Femur (tissue), 1 donor: ENCODE results near the gene HS1BP3.

Experiments
- DNase-seq: peaks from one replicate; pipeline ENCODE4 v3.0.0-alpha.2; 2017

Gene HS1BP3

DNA sequence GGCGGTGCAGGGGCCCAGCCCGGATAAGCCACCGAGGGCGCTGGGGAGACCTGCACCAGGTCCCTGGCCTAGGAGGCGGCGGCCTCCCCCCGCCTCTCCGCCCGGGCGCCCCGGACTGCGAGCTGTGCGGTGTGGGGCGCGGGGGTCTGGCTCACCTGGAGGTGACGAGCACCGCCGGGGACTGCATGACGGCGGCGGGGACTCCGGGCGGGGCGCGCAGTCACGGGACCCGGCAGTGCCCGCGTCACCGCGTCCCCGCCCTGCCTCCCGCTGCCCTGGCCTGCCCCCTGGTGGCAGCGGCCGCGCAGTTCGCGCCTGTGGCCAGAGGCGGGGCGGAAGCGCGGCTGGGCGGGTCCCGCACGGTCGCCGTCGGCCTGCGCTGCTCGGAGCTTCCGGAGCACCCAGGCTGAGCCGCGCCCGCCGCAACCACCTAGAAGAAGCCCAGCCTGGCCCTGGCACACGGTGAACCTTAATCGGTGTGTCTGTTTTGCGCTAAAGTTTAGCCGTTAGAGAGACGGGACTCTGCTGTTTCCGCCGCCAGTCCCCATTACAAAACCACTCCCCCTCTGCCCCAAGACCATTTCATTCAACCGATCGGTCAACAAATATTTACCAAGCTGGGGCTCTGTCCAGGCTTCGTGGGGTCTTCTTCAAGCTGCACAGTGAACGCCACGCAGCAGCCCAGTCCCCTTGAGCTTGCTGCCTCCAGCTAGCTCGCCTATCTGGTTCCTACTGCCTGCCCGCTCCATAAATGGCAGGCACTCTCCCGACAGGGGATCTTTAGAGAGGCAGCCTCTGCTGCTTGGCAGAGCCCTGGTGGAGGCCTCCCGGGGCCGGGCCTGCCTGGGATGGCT, at the start of gene HS1BP3:
HS1BP3 (minus strand) TSS at position 222 of the 854 bp plus-strand sequence; CDS start at position 187, 35 bp downstream.
- peak; percentile 91 for DNase-seq

DNA sequence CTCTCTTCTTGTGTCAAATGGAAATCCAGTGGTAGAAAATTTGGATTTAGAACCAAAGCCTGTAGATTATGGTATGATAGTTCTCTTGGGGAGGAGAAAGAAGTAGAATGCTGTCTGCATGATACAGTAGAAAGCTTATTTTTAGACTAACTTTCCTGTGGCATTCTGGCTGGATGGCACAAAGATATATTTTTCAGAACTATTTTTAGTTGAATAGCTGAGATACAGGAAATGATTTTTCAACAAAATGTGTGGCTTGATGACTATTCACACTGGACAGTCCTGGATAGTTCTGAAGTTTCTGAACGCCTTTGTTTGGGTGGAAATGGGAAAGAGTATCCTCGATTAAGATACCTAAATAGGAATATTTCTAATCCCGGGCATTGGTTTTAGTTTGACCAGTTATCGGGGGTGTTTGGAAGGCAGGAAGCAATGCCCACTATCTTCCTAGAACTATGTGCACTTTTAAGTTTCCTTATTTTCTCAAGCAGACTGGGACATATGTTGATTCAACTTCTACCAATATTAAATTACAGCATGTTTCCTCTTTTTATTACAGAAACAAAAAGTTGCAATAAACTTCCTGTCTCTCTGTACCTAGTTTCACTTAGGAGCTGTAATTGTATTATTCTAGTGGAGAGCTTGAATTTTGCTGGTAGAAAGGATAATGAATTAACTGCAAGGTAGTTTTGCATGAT, 48.2 kb upstream of the HS1BP3 start:
- DNase-seq = no peak

GRCh38 chr2:20697322-20697934, 46.5 kb upstream of the HS1BP3 start:
- DNase-seq = no peak

DNA sequence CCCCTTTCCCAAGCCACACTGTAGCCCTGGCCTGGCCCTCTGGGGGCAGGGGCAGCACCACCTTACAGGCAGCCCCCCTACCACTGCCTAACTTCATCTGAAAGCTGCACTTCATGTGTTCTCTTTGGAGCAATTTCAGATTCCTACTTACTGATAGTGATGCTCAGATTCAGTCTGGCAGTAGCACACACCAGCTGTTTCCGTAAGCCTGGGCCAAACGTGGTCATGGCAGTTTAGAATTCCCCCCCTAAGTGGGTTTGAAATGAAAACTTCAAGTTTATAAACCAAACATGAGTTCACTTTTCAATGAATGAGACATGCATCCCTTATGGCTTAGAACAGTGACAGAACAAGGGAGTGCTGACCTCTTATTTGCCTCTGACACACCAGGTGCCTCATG, 45.5 kb upstream of the HS1BP3 start:
- DNase-seq = no peak

- no peak for DNase-seq
These were observed 42.4 kb upstream of the HS1BP3 start for GRCh38 chr2:20693317-20693716.

DNA sequence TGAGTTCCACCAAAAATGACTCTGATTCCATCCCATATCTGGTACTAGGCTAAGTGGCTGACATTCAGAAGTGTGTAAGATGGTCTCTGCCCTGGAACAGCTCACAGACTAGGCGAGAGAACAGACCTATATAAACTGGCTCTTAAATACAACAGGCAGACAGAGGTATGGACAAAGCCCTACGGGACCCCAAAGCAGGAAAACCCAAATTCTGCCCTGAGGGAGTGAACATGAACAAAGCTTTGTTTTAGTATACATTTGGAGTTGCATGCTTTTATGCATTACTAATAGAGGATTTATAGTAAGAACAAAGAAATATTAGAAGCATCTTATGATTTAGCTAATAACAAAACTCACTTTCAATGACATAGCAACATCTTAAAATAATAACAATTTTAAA, 41.2 kb upstream of the HS1BP3 start:
- no peak for DNase-seq

- DNase-seq = no peak
These were observed 40.3 kb upstream of the HS1BP3 start for GRCh38 chr2:20691076-20691734.

DNA sequence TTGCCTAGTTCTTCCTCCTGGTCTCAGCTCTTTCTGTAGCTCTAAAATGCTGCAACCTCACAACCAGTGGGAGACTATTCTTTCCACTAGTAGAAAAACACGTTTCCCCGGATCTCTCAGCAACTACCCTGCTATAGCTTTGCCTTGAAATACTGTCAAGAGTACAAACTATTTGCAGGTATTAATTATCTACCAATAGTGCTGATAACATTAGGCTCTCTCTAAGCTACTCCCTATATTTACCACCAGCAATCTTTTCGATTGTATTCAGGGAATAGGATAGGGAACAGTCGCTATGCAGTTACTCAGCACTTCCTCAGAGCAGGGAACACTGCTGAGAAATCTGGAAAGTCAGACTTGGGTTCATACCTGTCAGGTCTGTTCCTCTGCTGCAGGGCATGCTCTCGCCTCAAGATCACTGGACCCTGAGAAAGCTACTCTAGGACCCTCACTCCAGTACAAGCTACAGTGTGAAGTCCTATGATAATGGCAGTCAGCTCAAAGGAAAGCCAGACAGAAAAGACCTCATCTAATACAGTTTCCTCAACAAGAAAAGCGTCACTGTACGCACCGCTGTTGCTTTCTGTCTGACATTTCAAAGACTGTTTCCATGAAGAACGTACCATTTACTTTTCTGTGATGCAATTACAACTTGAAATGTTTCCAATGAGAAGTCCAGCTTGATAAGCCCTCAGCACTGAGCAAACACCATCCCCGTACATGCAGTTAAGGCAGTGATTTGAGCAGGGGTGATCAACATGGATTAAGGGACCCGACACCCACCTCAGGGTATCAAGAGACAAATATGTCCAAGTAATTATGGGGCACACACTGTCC, 38.7 kb upstream of the HS1BP3 start:
- DNase-seq = no peak

DNA sequence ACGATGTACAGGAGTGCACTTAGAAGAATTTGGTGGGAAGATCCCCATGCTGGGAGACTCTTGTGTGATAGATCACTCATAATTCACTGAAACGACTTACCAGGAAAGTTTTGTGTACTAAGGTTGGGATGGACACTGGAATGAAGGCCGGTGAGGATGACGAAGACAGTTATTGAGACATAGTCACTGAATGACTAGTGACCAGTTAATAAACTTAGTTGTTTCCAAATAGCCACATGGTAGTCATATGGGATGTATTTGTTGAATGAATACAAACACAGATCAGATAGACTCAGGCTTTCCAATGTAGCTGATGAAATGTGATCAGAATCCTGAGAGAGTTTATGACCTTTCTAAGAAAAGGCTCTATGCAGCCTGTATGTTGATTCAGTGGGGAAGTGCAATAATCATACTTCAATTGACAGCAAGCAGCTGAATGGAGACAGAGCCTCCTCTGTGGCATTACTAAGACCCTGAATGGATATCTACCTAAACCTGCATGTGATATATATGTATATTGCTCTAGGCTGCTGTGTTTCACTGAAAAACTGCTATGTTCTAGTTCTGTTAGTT, 36.4 kb upstream of the HS1BP3 start:
- DNase-seq = no peak

DNA sequence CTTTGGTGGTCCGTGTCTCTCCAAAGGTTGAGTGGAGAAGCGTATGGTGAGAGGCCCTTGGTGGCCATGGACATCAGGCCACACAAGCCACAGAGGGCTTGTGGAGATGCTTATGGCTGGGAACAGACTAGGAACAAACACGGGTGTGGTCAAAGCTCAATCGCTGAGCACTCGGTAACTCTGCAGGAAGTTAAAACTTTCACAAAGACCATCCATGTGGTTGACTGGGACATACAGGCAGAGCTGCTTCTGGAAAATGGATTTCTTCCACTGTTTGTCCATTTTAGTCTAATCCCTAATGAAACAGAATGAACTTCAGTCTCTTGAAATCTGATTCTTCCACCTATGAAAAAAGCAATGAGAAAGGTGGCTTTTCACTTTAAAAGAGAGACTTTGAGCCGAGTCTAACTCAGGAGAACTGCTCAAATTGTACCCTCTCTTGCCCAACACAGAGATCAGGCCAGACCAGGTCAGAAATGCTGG, 33.7 kb upstream of the HS1BP3 start:
- no peak for DNase-seq

GRCh38 chr2:20682167-20682920, 31.4 kb upstream of the HS1BP3 start:
- DNase-seq = no peak

GRCh38 chr2:20680744-20681375, 30.0 kb upstream of the HS1BP3 start:
- no peak for DNase-seq

DNA sequence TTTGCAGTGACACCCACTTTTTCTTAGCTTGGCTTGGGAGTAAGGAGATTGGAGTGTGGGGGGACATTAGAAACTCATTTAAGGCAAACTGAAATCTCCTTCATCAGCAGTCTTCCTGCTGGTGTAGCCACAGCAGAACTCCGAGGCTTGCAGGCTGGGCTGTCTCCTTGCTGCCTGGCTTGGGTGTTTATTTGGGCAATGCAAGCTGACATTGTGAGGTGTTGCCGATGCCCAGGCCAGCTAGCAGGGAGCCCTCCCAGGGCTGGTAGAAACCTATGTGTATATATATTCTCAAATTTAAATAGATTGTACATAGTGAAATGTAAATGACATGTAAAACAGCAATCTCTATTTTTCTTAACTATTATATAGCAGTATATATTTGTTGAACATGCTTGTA, 27.9 kb upstream of the HS1BP3 start:
- no peak for DNase-seq

- no peak for DNase-seq
These were observed 27.1 kb upstream of the HS1BP3 start for GRCh38 chr2:20678086-20678395.

GRCh38 chr2:20677301-20678085, 26.6 kb upstream of the HS1BP3 start:
- no peak for DNase-seq

DNA sequence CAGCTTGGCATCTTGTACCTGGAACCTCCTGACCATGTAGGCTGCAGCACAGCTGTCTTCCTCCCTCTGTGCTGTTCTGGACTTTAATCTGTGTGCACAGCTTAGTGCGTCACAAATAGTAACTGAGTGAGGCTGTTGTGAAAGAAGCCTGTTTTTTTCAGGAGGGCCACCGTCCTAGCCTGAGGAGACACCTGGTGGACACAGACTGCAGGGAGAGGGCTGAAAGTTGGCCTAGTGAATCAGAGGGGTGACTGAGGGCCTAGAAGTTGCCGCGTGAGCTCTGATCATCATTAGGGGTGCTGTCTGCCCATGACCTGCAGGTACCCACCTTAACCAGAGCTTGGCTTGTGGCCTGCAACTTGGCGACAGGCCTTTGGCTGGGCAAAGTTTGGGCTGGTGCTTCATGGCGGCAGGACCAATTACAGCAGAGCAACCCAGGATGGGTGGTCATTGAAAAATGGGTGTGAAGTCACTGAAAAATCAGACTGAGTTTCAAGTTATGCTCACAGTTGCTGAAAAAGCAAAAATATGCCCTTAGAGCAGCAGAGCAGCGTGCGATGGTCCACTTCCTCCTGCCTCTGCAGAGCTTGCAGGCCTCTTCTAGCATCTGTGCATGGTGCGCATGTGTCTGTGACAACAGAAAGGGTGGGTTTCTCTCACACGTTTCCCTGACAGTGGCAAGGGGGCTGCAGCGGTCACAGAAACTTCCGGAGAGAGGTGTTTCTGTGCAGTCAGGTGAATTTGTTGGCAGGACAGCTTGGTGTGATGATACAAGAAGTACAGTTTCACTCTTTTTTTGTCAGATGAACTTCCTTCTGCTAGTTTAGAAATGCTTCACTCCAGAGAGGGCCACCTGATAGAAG, 25.7 kb upstream of the HS1BP3 start:
- no peak for DNase-seq

GRCh38 chr2:20675701-20676352, 24.9 kb upstream of the HS1BP3 start:
- DNase-seq = no peak

DNA sequence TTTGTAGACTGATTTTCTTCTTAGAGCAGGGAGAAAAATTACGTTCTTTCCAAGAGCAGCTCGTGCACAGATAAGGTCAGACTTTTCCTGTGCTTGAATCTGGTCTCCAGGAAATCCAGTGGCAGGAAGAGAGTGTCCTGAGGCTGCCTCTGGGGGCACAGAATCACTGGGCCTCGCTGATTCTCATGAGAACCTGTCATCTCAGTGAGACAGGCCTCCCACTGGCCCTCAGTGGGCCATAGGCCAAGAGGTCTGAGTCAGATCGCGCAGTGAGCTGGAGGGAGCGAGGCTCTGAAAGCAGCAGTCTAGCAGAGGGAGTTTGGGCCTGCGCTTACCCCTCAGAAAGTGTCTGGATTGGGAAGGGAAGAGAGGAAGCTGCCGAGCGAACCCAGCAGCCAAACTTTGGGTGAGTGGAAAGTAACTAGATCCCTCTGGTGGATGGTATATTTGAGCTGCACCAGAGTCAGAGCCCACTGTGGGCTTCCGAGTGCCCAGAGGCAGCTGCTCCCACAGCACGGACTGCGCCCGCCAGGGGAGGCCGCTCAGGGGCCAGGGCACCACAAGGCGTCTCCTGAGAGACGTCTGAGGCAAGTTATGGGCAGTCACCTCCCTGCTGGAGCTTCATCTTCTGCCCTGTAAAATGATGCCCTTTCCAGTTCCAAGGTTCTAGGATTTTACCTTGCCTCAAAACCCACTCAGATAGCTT, 24.2 kb upstream of the HS1BP3 start:
- no peak for DNase-seq
